Liver (tissue), 9 donors: ENCODE results near the gene PPP1R2B. TPM values are rescaled to one million over a fixed set of nuclear protein-coding genes. Genes with fewer than 3 reads are reported as not detected.

ENCODE experiments used
- DNase-seq: peaks from one replicate; pipeline ENCODE4 v3.0.0-alpha.2; 2017; ENCODE audit warnings: low spot score
- H3K27ac ChIP-seq, 2 donors: one replicate each; pipeline ENCODE4 v1.7.0; 2013; ENCODE audit warnings: inconsistent platforms in 2 of 2, low read length in 2 of 2, control low read depth in 1 of 2, low read depth in 1 of 2, mild to moderate bottlenecking in 1 of 2
- H3K27me3 ChIP-seq, 4 donors: one replicate each; pipeline versions ENCODE4 v1.6.1 to v1.7.0; 2013; ENCODE audit warnings: low read length in 3 of 4, inconsistent platforms in 1 of 4, mild to moderate bottlenecking in 1 of 4, moderate library complexity in 1 of 4; ENCODE audit not compliant: control insufficient read depth in 4 of 4, insufficient read depth in 4 of 4
- H3K36me3 ChIP-seq, 4 donors: one replicate each; pipeline versions ENCODE4 v1.6.1 to v1.7.0; 2013; ENCODE audit warnings: low read length in 3 of 4, mild to moderate bottlenecking in 3 of 4, low read depth in 1 of 4, moderate library complexity in 1 of 4; ENCODE audit not compliant: control insufficient read depth in 4 of 4, insufficient read depth in 3 of 4
- H3K4me1 ChIP-seq, 4 donors: one replicate each; pipeline versions ENCODE4 v1.6.1 to v1.7.0; 2013; ENCODE audit warnings: low read length in 3 of 4, mild to moderate bottlenecking in 3 of 4, moderate library complexity in 1 of 4; ENCODE audit not compliant: control insufficient read depth in 4 of 4, insufficient read depth in 4 of 4
- H3K4me3 ChIP-seq, 3 donors: one replicate each; pipeline versions ENCODE4 v1.6.1 to v1.7.0; 2013; ENCODE audit warnings: low read length in 3 of 3, control low read depth in 1 of 3, low read depth in 1 of 3, mild to moderate bottlenecking in 1 of 3
- H3K9ac ChIP-seq, 2 donors: one replicate each; pipeline ENCODE4 v1.7.0; 2013; ENCODE audit warnings: low read length in 2 of 2, mild to moderate bottlenecking in 2 of 2, moderate library complexity in 2 of 2, control low read depth in 1 of 2, low read depth in 1 of 2
- H3K9me3 ChIP-seq, 4 donors: one replicate each; pipeline versions ENCODE4 v1.6.1 to v1.7.0; 2013; ENCODE audit warnings: low read length in 3 of 4; ENCODE audit not compliant: control insufficient read depth in 4 of 4
- ATF3 ChIP-seq: IDR thresholded peaks from 2 replicates; pipeline ENCODE4 v1.6.1; 2016; ENCODE audit warnings: antibody characterized with exemption
- CTCF ChIP-seq: fragments of 150-350 bp; IDR thresholded peaks from 2 replicates; pipeline ENCODE4 v1.5.1; 2017; ENCODE audit warnings: improper control_type of control experiment, low read depth, low read length; ENCODE audit not compliant: missing input control
- FOXA1 ChIP-seq: IDR thresholded peaks from 2 replicates; pipeline ENCODE4 v1.6.1; 2016; ENCODE audit warnings: antibody characterized with exemption
- FOXA2 ChIP-seq: IDR thresholded peaks from 2 replicates; pipeline ENCODE4 v1.6.1; 2016; ENCODE audit warnings: antibody characterized with exemption
- GABPA ChIP-seq, 2 donors: IDR thresholded peaks in 1 of 2; conservative IDR thresholded peaks in 1 of 2; 2 replicates each; pipeline ENCODE4 v1.6.1; 2016; ENCODE audit warnings: antibody characterized with exemption in 2 of 2, mild to moderate bottlenecking in 1 of 2, moderate library complexity in 1 of 2
- HNF4A ChIP-seq, 2 donors: conservative IDR thresholded peaks; 2 replicates each; pipeline ENCODE4 v1.6.1; 2016; ENCODE audit warnings: antibody characterized with exemption in 2 of 2, mild to moderate bottlenecking in 2 of 2
- JUND ChIP-seq, 2 donors: IDR thresholded peaks; 2 replicates each; pipeline ENCODE4 v1.6.1; 2016; ENCODE audit warnings: antibody characterized with exemption in 2 of 2
- NR2F2 ChIP-seq: IDR thresholded peaks from 2 replicates; pipeline ENCODE4 v1.6.1; 2016; ENCODE audit warnings: antibody characterized with exemption
- RAD21 ChIP-seq, 2 donors: IDR thresholded peaks; 2 replicates each; pipeline ENCODE4 v1.6.1; 2016; ENCODE audit warnings: antibody characterized with exemption in 2 of 2, mild to moderate bottlenecking in 2 of 2
- REST ChIP-seq: IDR thresholded peaks from 2 replicates; pipeline ENCODE4 v1.6.1; 2016; ENCODE audit warnings: antibody characterized with exemption, mild to moderate bottlenecking
- RXRA ChIP-seq, 2 donors: IDR thresholded peaks; 2 replicates each; pipeline ENCODE4 v1.6.1; 2017 to 2018; ENCODE audit warnings: antibody characterized with exemption in 2 of 2, mild to moderate bottlenecking in 1 of 2
- TAF1 ChIP-seq: conservative IDR thresholded peaks from 2 replicates; pipeline ENCODE4 v1.6.1; 2016; ENCODE audit warnings: antibody characterized with exemption, mild to moderate bottlenecking
- WGBS: extraction: QIAGEN DNeasy Blood & Tissue Kit; methylation state at CpG from one replicate; pipeline ENCODE4 v1.1.7; 2013; 5-methylcytosine and 5-hydroxymethylcytosine counted together
- polyA plus RNA-seq, 2 donors: library from polyadenylated mRNA; stranded (reverse) in 1 of 2; unstranded in 1 of 2; fragments of 200-250 nt in 1 of 2; fragments of >200 nt in 1 of 2; fragmentation: Nextera tagmentation in 1 of 2; extraction: Ambion mirVana in 1 of 2; gene quantifications; one replicate each; pipeline versions ENCODE4 v1.2.1 to v1.2.3, GENCODE V29; 2013 to 2015
- total RNA-seq, 2 donors: library from RNA; depleted of rRNA; stranded (reverse); fragments of >200 nt; gene quantifications; one replicate each; pipeline ENCODE4 v1.2.3, GENCODE V29; 2014
- donor health status: healthy.
- donor health status: healthy.
- donor health status: healthy.
- donor health status: healthy.
- donor health status: healthy.

Gene PPP1R2B
- total and polyA plus RNA-seq, 4 donors = not detected

GRCh38 chr5:156834916-156835315, 15.2 kb upstream of the PPP1R2B start (continued):
- TF ChIP-seq REST = no peak
- TF ChIP-seq JUND (IDR thresholded peaks at IDR 0.05) = no peak
- no peak for TF ChIP-seq FOXA1

GRCh38 chr5:156835905-156836304, 14.2 kb upstream of the PPP1R2B start:
- Histone ChIP-seq H3K4me3 (no peak overlapping the region), H3K9ac (no peak overlapping the region), H3K9me3 (no peaks in the 10 kb centered on the region), H3K36me3 (no peaks in the 10 kb centered on the region), H3K27ac (no peak overlapping the region), H3K4me1 (no peaks in the 10 kb centered on the region), H3K27me3 (peaks cover 0 to 5% (median 0%) of the 10 kb centered on the region in 4 donors)
- 80% methylated on average over 3 of the region's 3 CpGs for WGBS
- no peak for DNase-seq
- no peak for TF ChIP-seq RAD21 (IDR thresholded peaks at IDR 0.05)

GRCh38 chr5:156836846-156837245, 13.2 kb upstream of the PPP1R2B start:
- no peak for TF ChIP-seq RXRA (IDR thresholded peaks at IDR 0.05)
- no peak for TF ChIP-seq TAF1
- TF ChIP-seq JUND (IDR thresholded peaks at IDR 0.05) = no peak
- no peak for TF ChIP-seq GABPA (IDR thresholded peaks at IDR 0.05 in 1 of 2, conservative IDR thresholded peaks at IDR 0.05 in 1 of 2)
- TF ChIP-seq REST = no peak
- TF ChIP-seq NR2F2 = no peak
- no peak for TF ChIP-seq RAD21 (IDR thresholded peaks at IDR 0.05)
- no peak for TF ChIP-seq ATF3
- no peak for TF ChIP-seq FOXA2
- no peak for TF ChIP-seq HNF4A (conservative IDR thresholded peaks at IDR 0.05)
- TF ChIP-seq CTCF = no peak
- H3K9ac ChIP-seq = no peak overlapping the region
- no peak for DNase-seq
- 77% methylated on average over 3 of the region's 3 CpGs for WGBS
- H3K27ac ChIP-seq = no peak overlapping the region
- no peak overlapping the region for H3K4me3 ChIP-seq
- no peaks in the 10 kb centered on the region for H3K36me3 ChIP-seq
- H3K9me3 ChIP-seq = no peaks in the 10 kb centered on the region
- H3K4me1 ChIP-seq = no peaks in the 10 kb centered on the region
- peaks cover 0 to 5% (median 0%) of the 10 kb centered on the region in 4 donors for H3K27me3 ChIP-seq
